ENCODE measurements around the gene HSPA5.

GRCh38 chr9:125238127-125238914 is 2.8 kb downstream of the HSPA5 start:
- TF ChIP-seq CTCF (IDR thresholded peaks at IDR 0.05) (no peak), POLR2AphosphoS5 (IDR thresholded peaks at IDR 0.05) (no peak), POLR2A (IDR thresholded peaks at IDR 0.05) (no peak), EP300 (IDR thresholded peaks at IDR 0.05) (no peak)
